Astrocyte of the cerebellum (primary cell): ENCODE measurements around the gene TSEN2.

Source experiments
- DNase-seq: peaks from one replicate; pipeline ENCODE4 v3.0.0-alpha.2; 2011; ENCODE audit warnings: low read depth
- H3K4me3 ChIP-seq: 2 replicates; pipeline ENCODE4 v1.5.1; 2011; ENCODE audit warnings: mild to moderate bottlenecking, low read depth, low read length, moderate library complexity
- in situ Hi-C: cut with HindIII; loops from 2 replicates; pipeline ENCODE4 v1.10.0; 2017; ENCODE audit warnings: low sequenced_read_pairs
- TF ChIP-seq, protein P1 (sequence below): IDR thresholded peaks from 2 replicates; pipeline ENCODE4 v1.5.1; 2012; ENCODE audit warnings: low read length, low read depth, moderate library complexity, mild to moderate bottlenecking; ENCODE audit errors: missing control alignments

The TSEN2 gene

DNA sequence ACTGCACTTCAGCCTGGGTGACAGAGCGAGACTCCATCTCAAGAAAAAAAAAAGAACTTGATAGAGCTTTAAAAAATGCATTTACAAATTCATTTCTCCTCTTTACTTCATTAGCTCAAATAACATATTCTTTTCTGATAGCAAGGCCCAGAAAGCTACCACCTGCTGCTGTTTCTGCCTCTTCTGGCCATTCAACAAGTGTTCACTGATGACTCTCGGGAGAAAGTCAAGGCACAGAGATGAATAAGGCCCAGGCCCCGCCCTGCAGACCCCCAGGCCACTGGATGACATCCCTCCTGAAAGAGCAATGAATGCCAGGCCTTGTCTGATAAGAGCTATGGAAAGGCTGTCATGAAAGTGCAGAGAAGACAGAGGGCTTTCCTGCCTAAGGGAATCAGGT, 13.6 kb upstream of the TSEN2 start:
- no peak overlapping the region for H3K4me3 ChIP-seq
- in situ Hi-C loops = no loop called here
- no peak for DNase-seq
- TF ChIP-seq, protein P1, sequence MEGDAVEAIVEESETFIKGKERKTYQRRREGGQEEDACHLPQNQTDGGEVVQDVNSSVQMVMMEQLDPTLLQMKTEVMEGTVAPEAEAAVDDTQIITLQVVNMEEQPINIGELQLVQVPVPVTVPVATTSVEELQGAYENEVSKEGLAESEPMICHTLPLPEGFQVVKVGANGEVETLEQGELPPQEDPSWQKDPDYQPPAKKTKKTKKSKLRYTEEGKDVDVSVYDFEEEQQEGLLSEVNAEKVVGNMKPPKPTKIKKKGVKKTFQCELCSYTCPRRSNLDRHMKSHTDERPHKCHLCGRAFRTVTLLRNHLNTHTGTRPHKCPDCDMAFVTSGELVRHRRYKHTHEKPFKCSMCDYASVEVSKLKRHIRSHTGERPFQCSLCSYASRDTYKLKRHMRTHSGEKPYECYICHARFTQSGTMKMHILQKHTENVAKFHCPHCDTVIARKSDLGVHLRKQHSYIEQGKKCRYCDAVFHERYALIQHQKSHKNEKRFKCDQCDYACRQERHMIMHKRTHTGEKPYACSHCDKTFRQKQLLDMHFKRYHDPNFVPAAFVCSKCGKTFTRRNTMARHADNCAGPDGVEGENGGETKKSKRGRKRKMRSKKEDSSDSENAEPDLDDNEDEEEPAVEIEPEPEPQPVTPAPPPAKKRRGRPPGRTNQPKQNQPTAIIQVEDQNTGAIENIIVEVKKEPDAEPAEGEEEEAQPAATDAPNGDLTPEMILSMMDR = no peak

DNA sequence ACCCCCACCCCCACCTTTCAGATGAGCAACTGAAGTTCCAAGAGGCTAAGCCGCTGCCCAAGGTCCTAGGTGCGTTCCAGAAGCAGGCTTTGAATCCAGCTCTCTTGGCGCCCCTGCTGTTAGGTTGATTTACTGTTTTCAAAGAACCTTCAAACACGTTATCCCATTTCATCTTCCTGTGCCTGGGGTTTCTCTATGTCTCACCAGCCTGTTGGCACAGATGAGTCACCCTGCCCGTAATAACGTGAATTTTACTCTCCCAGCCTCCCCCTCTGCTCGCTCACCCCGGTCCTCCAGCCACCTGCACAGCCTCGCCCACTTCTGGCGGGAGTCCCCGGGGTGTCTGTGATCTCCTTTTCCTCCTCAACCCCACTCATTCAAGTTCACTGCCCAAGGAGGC, 13.0 kb upstream of the TSEN2 start:
- in situ Hi-C loops = no loop called here
- TF ChIP-seq, protein P1 = no peak
- no peak overlapping the region for H3K4me3 ChIP-seq
- DNase-seq = no peak

DNA sequence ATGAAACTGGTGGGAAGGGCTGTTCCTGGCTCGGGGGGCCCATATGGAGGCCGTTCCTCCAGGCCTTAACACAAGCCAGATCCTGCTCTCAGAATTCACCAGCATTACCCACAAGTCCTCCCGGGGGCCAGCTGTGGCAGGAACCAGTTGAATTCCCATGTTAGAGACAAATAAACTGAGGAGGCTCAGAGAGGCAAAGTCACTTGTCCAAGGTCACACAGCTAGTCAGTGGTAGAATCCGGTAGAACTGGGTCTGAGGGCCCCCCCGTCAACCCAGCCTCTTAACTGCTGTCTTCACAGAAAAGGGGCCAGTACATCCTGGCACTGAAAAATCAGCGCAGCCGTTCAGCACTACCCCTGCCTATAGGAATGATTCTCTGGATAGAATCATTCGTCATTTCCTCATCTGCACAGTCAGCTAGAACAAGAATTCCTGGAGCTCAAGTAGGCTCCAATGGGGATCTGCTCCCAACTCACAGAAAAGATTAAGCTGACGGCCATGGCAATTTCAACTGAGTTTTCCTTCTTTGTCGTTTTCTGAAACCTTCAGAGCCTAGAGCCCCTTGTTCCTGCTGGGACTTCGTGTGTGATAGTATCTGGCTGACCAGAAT, 12.2 kb upstream of the TSEN2 start:
- no peak for DNase-seq
- no peak overlapping the region for H3K4me3 ChIP-seq
- in situ Hi-C loops = no loop called here
- TF ChIP-seq, protein P1 = no peak

DNA sequence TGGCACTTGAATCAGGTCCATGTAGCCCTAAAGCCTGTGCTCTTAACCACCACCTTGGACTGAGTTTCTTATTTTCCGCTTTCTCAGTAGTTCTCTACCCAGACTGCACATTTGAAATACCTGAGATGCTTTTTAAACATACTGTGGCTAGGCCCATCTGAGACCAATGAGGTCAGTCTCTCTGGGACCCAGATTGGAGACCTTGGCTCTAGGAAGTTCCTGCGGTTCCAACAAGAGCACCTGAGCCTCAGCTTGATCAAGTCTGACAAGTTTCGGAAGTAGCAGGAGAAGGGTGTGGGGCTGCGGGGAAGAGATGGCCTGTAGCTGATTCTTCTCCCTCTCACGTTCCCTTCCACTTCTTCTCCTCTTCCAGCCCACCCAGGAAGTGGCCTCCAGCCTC, 11.5 kb upstream of the TSEN2 start:
- DNase-seq = no peak
- H3K4me3 ChIP-seq = no peak overlapping the region
- TF ChIP-seq, protein P1 = no peak
- in situ Hi-C loops = no loop called here

DNA sequence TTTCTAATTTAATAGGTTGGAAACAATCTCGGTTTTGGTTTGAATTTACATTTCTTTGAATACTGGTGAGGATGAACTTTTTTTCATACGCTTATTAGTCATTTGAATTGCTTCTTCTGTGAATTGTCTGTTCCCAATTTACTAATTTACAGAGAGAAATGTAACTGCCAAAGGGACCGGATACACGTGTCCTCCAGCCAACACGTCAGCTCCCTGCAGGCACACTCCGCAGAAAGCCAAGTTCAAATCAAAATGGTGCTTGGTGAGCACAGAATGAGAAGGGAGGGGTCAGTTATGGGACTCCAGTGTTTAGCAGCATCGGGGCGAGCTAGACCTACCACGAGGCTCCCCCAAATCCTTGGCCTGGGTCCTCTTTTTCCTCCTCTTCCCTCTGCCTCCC, 10.8 kb upstream of the TSEN2 start:
- TF ChIP-seq, protein P1 = no peak
- in situ Hi-C loops = no loop called here
- no peak for DNase-seq
- no peak overlapping the region for H3K4me3 ChIP-seq

DNA sequence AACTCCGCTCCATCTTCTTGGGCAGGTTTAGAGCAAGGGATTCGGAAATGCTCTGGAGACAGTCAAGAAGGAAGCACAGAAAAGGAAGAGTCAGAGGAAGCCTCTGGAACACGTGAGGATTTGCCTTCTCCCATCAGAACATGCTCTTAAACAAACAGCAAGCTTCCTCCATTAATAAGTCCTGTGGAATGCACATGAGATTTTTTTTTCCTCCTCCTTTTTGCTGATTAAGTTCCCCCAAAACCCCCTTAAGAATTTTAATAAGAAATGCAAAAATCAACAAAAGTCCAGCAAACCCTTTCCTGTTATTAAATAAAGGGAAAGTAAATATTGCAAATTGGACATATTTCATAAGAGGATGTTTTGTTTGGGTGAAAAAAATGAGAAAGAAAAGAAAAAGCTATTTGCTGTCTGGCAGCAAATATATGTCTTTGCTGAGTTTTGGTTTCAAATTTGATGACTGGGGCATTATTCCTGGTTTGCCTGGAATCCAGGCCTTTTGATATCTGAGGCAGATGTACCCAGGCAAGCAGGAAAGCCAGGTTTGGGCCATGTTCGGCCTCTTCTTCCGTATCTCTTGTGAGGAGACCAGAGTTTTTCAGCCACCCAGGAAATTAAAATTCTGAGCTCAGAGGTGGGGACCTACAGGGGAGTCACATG, 7.9 kb upstream of the TSEN2 start:
- in situ Hi-C loops = loop anchor here (25.0 kb wide), 1 partner anchor 339 kb away; no protein-coding TSS in a partner anchor
- no peak overlapping the region for H3K4me3 ChIP-seq
- peak; percentile 26 for DNase-seq
- TF ChIP-seq, protein P1 = no peak
